ENCODE results near the gene EHD4.

GRCh38 chr15:41881550-41881919 is 90.8 kb downstream of the EHD4 start:
- TF ChIP-seq ZNF184 (tag by site-specific recombination; IDR thresholded peaks at IDR 0.05): no peak
- no peak for TF ChIP-seq ZNF133 (tag by site-specific recombination; IDR thresholded peaks at IDR 0.05)
- TF ChIP-seq ZFP37 (tag by site-specific recombination; IDR thresholded peaks at IDR 0.05): no peak
- no peak for TF ChIP-seq ZNF335 (tag by site-specific recombination; conservative IDR thresholded peaks at IDR 0.05)
- TF ChIP-seq ZNF639 (tag by site-specific recombination; IDR thresholded peaks at IDR 0.05): no peak
- TF ChIP-seq CTCF (tag by site-specific recombination; IDR thresholded peaks at IDR 0.05): no peak
- no peak for TF ChIP-seq ZNF837 (tag by site-specific recombination; IDR thresholded peaks at IDR 0.05)
- TF ChIP-seq ZNF561 (tag by site-specific recombination; IDR thresholded peaks at IDR 0.05; ENCODE audit: borderline replicate concordance): no peak
- no peak for TF ChIP-seq KLF9 (tag by site-specific recombination; IDR thresholded peaks at IDR 0.05; ENCODE audit: low read depth)
- no peak for TF ChIP-seq ZNF239 (tag by site-specific recombination; IDR thresholded peaks at IDR 0.05)
- TF ChIP-seq ZBTB20 (tag by site-specific recombination; IDR thresholded peaks at IDR 0.05): no peak
- TF ChIP-seq ZNF155 (tag by site-specific recombination; IDR thresholded peaks at IDR 0.05): no peak

Measured in HEK293 (cell line).